Frontal cortex (tissue), 4 donors: ENCODE results near the gene PRKN. TPM values are rescaled to one million over a fixed set of nuclear protein-coding genes. Genes with fewer than 3 reads are reported as not detected.

Experiments
- DNase-seq, 2 donors: peaks; one replicate each; pipeline ENCODE4 v3.0.0; 2012; ENCODE audit warnings: low spot score in 2 of 2
- FAIRE-seq: peaks from 2 replicates; lab custom pipeline; 2012; peaks lifted over from hg19 to GRCh38; lab: Jason Lieb, UNC
- total RNA-seq: library from RNA; depleted of rRNA; stranded (reverse); fragments of >200 nt; gene quantifications from one replicate; pipeline ENCODE4 v1.2.3, GENCODE V29; 2014
- donor health status: control.
- donor health status: control.
- donor health status: control.

Gene PRKN
- total RNA-seq, 1 donor from 2014 or later = 6.1 TPM

DNA sequence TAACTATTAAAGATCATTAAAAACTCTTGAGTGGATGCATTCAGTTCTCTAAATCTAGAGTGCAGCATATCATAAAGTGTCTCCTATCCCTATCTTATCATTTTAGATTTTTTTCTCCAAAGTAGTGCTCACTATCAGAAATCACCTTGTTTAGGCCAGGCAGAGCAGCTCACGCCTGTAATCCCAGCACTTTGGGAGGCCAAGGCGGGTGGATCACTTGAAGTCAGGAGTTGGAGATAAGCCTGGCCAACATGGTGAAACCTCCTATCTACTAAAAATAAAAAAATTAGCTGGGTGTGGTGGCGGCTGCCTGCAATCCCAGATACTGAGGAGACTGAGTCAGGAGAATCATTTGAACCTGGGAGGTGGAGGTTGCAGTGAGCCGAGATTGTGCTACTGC, 368.9 kb downstream of the PRKN start:
- DNase-seq (no peak), FAIRE-seq (no peak)

- FAIRE-seq = no peak
- no peak for DNase-seq
These were observed 382.5 kb downstream of the PRKN start for GRCh38 chr6:162345051-162345511.

DNA sequence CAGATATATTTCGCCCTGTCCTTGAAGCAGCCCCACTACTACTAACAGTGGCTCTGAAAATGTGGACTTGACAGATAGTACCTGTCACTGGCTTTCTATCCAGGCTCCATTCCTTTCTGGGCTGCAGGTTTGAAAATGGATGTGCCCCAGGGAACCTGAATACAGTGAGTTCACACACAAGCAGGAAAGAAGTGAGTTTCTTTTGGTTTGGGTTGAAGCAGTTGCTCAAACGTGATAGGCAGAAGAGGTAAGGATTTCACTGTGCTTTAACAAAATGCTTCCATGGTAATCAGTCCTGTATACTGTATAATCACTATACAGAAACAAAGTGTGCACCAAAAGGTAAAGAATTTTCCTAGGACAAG, 382.9 kb downstream of the PRKN start:
- FAIRE-seq (no peak), DNase-seq (no peak)

GRCh38 chr6:162343936-162344645, 383.5 kb downstream of the PRKN start:
- DNase-seq (no peak), FAIRE-seq (no peak)

GRCh38 chr6:162343198-162343935, 384.2 kb downstream of the PRKN start:
- no peak for FAIRE-seq
- no peak for DNase-seq

GRCh38 chr6:162337412-162337811, 390.2 kb downstream of the PRKN start:
- DNase-seq (no peak), FAIRE-seq (no peak)

DNA sequence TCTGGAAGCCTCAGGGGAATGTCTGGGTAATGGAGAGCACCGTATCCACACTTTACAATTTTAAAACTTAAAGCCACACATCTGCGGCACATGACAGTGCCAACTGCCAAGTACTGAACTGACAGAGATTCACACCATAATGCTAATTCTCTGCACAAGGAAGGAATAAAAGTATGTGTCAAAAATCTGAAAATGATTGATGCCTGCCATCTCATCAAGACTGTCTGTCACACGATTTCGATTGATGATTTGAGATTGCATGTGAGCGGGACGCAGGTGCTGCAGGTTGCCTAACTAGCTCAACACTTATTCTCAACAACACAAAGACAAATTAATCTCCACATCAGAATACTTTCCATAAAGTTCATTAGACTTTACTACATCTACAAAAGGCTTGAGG, 391.2 kb downstream of the PRKN start:
- DNase-seq (no peak), FAIRE-seq (no peak)

DNA sequence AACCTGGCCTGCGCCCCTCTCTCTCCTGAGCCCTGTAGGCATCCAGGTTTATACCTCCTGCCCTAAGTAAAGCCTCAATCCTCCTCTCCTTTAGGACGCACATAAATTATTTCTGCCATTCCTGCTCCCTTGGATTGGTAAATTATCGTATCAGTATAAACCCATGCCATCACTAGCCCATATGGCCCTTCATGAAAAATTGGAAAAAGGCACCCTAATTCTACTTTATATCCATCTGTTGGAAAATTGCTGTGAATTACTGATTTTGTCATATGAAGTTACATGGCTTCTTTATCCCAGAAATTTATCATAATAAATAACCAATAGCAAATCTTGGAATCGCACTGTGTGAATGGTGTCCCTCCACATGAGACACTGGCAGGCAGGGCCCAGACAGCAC, 395.2 kb downstream of the PRKN start:
- no peak for FAIRE-seq
- DNase-seq = no peak

GRCh38 chr6:162331911-162332310, 395.7 kb downstream of the PRKN start:
- no peak for FAIRE-seq

GRCh38 chr6:162325826-162326225, 401.7 kb downstream of the PRKN start:
- FAIRE-seq (no peak), DNase-seq (no peak)

More at GRCh38 chr6:162331911-162332310, 395.7 kb downstream of the PRKN start:
- DNase-seq = no peak

DNA sequence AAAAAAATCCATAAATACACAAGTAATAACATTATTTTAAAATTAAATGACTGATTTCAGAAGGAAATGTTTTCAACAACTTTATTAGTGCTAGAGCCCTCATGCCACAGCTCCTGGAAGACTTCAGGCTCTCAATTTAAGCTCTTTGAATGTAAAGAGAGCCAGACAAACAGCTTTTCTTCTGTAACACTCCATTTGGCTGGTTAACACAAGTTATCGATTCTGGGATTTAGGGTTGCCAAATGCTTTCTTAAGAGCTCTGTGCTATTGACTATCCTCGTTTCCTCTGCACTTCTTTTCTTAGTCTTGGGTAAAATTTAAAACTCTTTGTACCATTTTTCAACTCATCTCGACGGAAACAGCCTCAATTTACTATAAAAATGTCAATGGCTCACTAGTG, 402.5 kb downstream of the PRKN start:
- DNase-seq (no peak), FAIRE-seq (no peak)

DNA sequence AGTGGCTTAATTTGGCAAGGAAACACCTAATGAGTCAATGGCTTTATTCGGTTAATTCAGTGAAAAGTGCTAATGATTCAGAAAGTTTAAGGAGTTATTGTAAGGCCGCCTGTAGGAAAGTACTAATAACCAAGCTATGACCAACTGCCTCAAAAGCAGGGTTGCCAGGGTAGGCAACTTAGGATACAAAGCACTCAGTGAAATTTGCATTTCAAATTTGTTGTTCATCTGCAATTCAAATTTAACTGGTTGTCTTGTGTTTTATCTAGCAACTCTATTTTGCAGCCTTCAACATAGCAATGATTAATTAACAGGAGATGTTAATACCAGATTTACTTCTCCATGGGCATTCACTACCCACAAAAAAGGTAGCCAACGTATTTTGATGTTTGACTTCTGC, 412.3 kb downstream of the PRKN start:
- FAIRE-seq (no peak), DNase-seq (no peak)

- FAIRE-seq (no peak), DNase-seq (no peak)
These were observed 413.5 kb downstream of the PRKN start for GRCh38 chr6:162313922-162314660.

DNA sequence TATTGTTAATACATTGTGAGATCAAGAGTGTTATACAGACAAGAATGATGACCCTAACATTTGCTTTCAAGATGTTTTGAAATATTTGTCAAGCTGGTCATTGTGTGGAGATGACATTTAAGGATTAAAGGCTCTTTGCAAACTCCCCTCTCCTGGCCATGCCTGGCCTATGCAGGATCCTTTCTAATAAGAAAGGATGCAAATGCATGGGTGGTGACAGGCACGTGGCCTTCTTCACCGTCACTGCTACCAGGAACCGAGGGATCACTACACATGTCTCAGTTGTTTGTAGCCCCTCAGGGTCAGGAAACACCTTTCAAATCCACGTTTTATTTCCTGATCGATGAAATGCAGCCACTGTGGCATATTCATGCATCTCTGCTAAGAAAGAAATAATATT, 419.7 kb downstream of the PRKN start:
- DNase-seq = no peak
- FAIRE-seq = no peak

- FAIRE-seq (no peak), DNase-seq (no peak)
These were observed 420.9 kb downstream of the PRKN start for GRCh38 chr6:162306616-162307015.

DNA sequence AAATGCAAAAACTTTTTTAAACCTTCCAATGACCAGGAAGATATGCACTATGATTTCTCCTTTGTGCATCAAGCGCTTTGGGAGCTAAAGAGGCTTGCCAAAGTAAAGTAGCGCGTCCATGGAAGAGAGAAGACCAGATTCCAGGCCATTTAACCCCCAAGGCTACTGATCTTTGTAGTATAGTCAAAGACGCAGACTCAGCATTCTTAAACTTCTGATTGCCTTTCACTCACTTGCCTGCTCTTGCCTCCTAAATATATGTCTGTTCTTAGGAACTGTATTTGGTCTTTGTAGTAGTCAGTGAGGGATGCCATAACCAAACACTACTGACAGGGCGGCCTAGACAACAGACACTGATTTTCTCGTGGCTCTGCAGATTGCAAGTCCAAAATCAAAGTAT, 426.4 kb downstream of the PRKN start:
- FAIRE-seq (no peak), DNase-seq (no peak)

DNA sequence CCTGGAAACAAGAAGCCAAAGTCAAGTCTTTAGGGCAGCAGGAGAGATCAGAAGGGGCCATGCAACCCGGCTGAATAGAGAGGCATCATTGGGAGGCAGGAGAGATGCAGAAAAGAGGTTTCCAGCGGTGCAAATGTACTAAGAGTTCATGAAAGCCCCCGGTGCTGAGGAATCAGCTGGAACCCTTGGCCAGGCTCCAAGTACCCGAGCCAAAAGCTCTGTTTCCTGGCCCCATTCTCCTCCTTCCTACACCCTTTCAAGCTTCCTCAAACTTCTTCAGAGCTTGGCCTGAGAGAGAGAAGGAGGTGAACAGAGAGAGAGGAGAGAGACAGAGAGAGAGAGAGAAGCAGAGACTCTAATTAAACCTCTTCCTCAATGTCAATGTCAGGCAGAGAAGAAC, 433.5 kb downstream of the PRKN start:
- DNase-seq (no peak), FAIRE-seq (no peak)

DNA sequence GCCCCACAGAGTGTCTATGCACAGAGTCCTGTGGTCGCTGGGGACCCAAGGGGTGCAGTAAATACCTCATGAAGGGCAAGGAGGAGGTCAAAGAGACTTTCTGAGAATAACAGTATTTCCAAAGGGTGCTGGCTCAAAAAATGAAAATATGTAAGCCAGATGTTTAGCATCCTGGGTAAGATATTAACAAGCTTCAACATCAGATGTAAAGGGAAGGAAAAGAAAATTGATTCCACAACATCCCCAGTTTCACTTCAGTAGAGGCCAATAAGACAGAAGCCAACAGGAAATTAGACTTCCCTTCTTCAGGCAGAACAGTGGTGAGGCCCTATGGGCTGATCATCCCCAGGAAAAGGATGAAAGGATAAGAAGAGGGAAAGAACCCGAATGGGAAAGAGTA, 434.7 kb downstream of the PRKN start:
- FAIRE-seq (no peak), DNase-seq (no peak)

DNA sequence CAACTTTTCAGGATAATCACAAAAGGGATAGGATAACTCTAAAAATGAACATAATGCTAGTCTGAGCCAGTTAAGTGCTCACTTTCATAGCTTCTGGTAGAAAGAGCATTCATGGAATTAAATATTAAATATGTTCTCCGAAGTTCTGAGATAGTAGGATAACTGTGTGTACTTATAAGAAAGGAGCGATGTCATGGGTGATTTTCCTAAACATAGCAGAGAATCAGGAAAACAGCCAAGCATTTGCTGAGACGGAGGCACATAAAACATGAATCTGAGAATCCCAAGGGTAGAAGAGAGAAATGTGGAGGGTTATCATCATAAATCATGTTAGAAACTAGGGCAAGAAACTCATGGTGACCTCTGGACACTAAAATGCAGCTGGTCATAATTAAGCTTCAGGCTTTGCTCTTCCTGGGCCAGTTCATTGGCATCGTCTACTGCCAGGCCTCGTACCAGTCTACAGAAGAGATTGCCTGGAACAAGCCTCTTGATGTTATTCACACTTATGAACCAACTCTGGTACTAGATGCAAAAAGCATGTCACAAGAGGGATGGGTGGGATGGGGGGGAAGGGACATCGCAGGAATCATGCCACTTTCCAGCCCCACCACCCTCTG, 436.6 kb downstream of the PRKN start:
- no peak for FAIRE-seq
- DNase-seq = no peak

DNA sequence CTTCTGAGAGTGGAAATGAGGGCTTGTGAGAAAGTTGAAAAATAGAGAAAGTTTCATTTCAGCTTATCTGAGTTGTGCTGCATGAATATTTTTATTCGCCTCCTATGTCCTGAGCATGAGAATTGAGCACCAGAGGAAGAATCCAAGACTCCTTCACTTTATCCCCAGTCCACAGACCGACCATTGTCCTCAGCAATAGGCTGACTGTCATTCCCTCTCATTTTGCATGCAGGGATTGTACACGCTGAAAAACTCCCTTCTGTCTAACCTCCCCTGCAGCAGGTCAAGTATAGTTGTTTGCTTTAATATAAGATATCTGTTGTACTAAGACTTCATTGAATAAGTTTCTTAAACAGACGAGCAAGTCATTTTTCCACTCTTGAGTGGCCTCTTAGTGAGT, 437.6 kb downstream of the PRKN start:
- FAIRE-seq (no peak), DNase-seq (peak in 1 of 2 donors; percentile 4)
